ENCODE results near the gene VTN.

DNA sequence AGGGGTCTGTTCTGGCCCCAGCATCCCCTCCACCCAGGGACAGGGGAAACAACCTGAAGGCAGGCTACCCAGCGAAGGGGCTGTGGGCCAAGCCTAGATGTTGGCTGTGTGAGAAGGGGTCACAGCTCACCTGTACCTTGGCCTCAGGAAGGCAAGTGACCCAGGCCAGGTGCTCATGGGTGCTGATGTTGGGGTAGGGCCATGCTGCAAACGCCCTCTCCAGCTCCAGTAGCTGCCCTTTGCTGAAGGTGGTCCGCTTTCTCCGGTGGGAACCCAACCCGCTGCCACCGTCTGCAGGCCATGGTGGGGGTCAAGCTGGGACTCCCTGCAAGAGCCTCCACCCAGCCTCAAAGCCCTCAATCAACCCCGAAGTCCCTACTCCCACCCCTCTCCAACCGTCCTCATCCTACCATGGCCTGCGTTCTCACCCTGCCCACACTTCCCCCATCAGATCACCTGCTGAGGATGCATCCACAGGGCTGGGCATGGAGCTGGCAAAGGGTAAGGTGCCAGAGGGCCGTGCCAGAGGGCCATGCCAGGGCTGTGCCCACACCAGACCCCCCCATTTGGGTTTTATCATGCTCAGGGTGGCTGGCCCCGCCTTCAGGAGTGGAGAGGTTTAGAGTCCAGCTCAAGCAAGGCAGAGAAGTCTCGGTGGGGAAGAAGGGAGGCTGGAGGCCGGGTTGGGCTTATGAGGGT lies 5.3 kb downstream of the VTN start, which contains the start of gene SEBOX:
- TF ChIP-seq EZH2 (IDR thresholded peaks at IDR 0.05; ENCODE audit: borderline replicate concordance, low read depth, low read length, severe bottlenecking) (no peak), POLR2A (IDR thresholded peaks at IDR 0.05; ENCODE audit: low read depth, low read length) (no peak), GATA2 (IDR thresholded peaks at IDR 0.05; ENCODE audit: insufficient read depth, insufficient read length, low read depth, low read length) (no peak), POLR2AphosphoS5 (IDR thresholded peaks at IDR 0.05; ENCODE audit: insufficient read depth, low read depth, low read length) (no peak)

Measured in endothelial cell of umbilical vein (primary cell).